Chondrocyte (in vitro differentiated cells): ENCODE measurements around the gene PDK3. TPM values are rescaled to one million over a fixed set of nuclear protein-coding genes. Genes with fewer than 3 reads are reported as not detected.

ENCODE experiments used
- DNase-seq: peaks from one replicate; pipeline ENCODE4 v3.0.0; 2021; ENCODE audit warnings: mixed read lengths, low spot score
- H3K27ac Mint-ChIP-seq: one replicate; pipeline ENCODE4 v1.8.0; 2021; ENCODE audit warnings: mild to moderate bottlenecking, moderate library complexity, mixed read lengths; ENCODE audit not compliant: unreplicated experiment
- H3K27me3 Mint-ChIP-seq: 2 replicates; pipeline ENCODE4 v1.8.0; 2021; ENCODE audit warnings: low read depth, mixed read lengths
- H3K36me3 Mint-ChIP-seq: 2 replicates; pipeline ENCODE4 v1.8.0; 2021; ENCODE audit warnings: low read depth, mixed read lengths
- H3K4me1 Mint-ChIP-seq: 2 replicates; pipeline ENCODE4 v1.8.0; 2021; ENCODE audit warnings: low read depth, mild to moderate bottlenecking, mixed read lengths
- H3K4me3 Mint-ChIP-seq: one replicate; pipeline ENCODE4 v1.8.0; 2021; ENCODE audit warnings: mild to moderate bottlenecking, moderate library complexity, mixed read lengths; ENCODE audit not compliant: unreplicated experiment
- H3K9me3 Mint-ChIP-seq: 2 replicates; pipeline ENCODE4 v1.8.0; 2021; ENCODE audit warnings: low read depth, mixed read lengths
- CTCF ChIP-seq: fragments of 200-600 bp; sonication (generic); IDR thresholded peaks from 2 replicates; pipeline ENCODE4 v1.5.0; 2021; ENCODE audit warnings: antibody characterized with exemption, mild to moderate bottlenecking, moderate library complexity
- total RNA-seq: library from RNA; stranded (reverse); gene quantifications from 3 replicates; pipeline ENCODE4 v1.2.1, GENCODE V29; 2021

Gene PDK3
- total RNA-seq, 1 donor from 2014 or later = 44.1 TPM

DNA sequence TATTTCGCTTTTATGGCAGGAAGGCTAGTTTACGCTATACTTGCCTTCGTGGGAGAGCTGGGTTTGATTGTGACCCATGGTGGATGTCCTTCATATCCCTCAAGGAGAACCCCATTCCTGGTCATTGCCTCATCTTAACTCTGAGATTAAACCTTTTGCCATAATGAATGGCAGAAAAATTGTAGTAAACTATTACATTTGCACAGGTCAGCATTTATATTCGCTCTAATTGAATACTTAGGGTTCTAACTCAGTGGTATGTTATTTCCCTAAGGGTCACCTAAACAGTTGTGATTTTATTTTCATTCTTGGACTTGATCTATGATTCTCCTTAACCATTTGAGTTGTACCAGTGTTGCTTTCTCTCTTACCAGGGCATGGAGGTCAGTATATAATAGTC, 13.4 kb downstream of the PDK3 start:
- H3K4me3 Mint-ChIP-seq = no peak overlapping the region
- peaks cover 2% of the 10 kb centered on the region for H3K36me3 Mint-ChIP-seq
- no peak overlapping the region for H3K27ac Mint-ChIP-seq
- TF ChIP-seq CTCF = no peak
- H3K4me1 Mint-ChIP-seq = peaks cover 39% of the 10 kb centered on the region
- H3K27me3 Mint-ChIP-seq = no peaks in the 10 kb centered on the region
- DNase-seq = no peak
- no peaks in the 10 kb centered on the region for H3K9me3 Mint-ChIP-seq

DNA sequence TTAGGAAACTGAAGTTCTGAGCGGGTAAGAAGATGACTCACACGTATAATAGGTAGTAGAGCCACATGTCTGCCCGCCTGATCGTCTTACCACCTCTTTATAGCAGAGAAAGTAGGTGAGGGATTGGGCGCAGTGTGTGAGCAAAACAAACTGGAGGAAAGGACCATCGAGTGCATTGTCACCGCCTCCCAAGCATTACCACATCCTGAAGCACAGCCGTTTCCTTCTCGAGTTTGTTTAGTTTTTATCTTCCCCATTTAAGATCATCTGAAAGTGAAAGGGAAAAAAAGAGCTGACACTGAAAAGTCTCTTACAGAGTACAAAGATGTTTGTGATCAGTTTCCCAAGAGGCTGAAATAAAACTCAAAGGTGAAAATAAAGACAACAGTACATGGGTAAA, 14.8 kb downstream of the PDK3 start:
- peaks cover 28% of the 10 kb centered on the region for H3K4me1 Mint-ChIP-seq
- no peak for TF ChIP-seq CTCF
- peaks cover 2% of the 10 kb centered on the region for H3K36me3 Mint-ChIP-seq
- H3K4me3 Mint-ChIP-seq = no peak overlapping the region
- no peaks in the 10 kb centered on the region for H3K9me3 Mint-ChIP-seq
- H3K27ac Mint-ChIP-seq = no peak overlapping the region
- DNase-seq = no peak
- no peaks in the 10 kb centered on the region for H3K27me3 Mint-ChIP-seq

DNA sequence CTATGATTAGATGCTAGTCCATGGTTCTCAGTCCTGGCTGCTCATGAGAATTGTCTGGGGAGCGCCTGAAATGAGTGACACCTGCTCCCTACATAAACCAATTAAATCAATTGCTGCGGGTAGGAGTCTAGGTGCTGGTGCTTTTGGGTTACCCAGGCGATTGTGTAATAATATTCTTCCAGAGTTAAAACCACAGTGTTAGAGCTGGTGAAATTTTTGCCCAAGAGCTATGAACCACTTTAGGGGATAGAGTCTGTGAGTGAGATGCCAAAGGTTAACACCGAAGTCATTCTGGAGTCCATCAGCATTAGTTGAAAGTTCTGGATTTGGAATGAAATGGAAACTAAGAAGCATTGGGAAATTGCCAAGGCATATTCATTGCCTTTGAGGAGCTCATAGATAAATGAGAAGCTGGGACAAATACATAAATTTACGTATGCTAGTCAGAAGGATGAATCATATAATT, 15.3 kb downstream of the PDK3 start:
- Mint-ChIP-seq H3K27me3 (no peaks in the 10 kb centered on the region), H3K27ac (no peak overlapping the region), H3K36me3 (peaks cover 2% of the 10 kb centered on the region), H3K4me1 (peaks cover 30% of the 10 kb centered on the region), H3K4me3 (no peak overlapping the region), H3K9me3 (no peaks in the 10 kb centered on the region)
- TF ChIP-seq CTCF = no peak
- no peak for DNase-seq

DNA sequence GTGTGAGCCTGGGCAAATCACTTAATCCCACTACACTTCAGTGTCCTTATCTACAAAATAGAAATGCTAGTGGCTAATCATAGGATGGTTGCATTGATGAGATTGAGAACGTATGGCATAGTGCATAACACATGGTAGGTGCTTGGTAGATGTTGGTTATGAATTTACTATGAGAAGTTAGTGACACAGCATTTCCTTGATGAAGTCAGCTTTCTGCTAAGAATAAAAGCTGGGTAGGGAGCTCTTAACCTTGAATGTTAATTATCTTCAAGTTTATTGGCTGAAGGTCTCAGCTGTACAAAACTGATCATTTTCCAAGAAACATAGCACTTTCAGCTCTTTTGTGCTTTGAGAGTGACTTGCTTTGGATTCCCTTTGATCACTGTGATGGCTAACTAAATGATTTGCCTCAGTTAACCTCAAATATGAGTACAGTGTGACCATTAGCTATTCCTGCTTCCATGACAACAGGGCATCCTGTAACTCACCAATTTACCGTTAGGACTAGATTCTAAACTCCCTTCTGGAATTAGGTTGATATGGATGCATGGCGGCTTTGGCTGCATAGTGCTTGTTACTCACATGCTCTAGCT, 17.8 kb downstream of the PDK3 start:
- H3K27me3 Mint-ChIP-seq = no peaks in the 10 kb centered on the region
- no peak for DNase-seq
- peaks cover 2% of the 10 kb centered on the region for H3K36me3 Mint-ChIP-seq
- no peak for TF ChIP-seq CTCF
- H3K27ac Mint-ChIP-seq = no peak overlapping the region
- no peaks in the 10 kb centered on the region for H3K9me3 Mint-ChIP-seq
- H3K4me1 Mint-ChIP-seq = peaks cover 47% of the 10 kb centered on the region
- no peak overlapping the region for H3K4me3 Mint-ChIP-seq

- Mint-ChIP-seq H3K27me3 (no peaks in the 10 kb centered on the region), H3K4me1 (peaks cover 50% of the 10 kb centered on the region), H3K36me3 (peaks cover 2% of the 10 kb centered on the region), H3K27ac (no peak overlapping the region), H3K4me3 (no peak overlapping the region), H3K9me3 (no peaks in the 10 kb centered on the region)
- TF ChIP-seq CTCF = no peak
- DNase-seq = no peak
Observed at GRCh38 chrX:24483596-24483995, 18.5 kb downstream of the PDK3 start.
